OCI-LY7 (cell line): ENCODE results near the gene SRP72. TPM values are rescaled to one million over a fixed set of nuclear protein-coding genes. Genes with fewer than 3 reads are reported as not detected.

Source experiments
- BruUV-seq: library from RNA; stranded (reverse); fragments of 400-500 nt; replicated peaks from 2 replicates; lab custom pipeline; 2021; lab: Mats Ljungman, UMichigan
- CTCF ChIA-PET: fragments of 300-600 bp; sonication (Branson Sonifier 250); formaldehyde crosslinking; loops from one replicate; lab custom pipeline; 2022; ENCODE audit warnings: antibody characterized with exemption; ENCODE audit not compliant: unreplicated experiment; lab: Charles Lee
- POLR2A ChIA-PET: fragments of 300-600 bp; sonication (Branson Sonifier 250); formaldehyde crosslinking; loops from one replicate; lab custom pipeline; 2022; ENCODE audit warnings: antibody characterized with exemption; lab: Charles Lee
- DNase-seq: peaks from one replicate; pipeline ENCODE4 v3.0.0-alpha.2; 2015; ENCODE audit warnings: low spot score
- H2AFZ ChIP-seq: fragments of 200-600 bp; sonication (generic), shearing (Covaris generic); 2 replicates; pipeline ENCODE4 v1.6.1; 2014; ENCODE audit warnings: mild to moderate bottlenecking, antibody characterized with exemption, low read length, moderate library complexity
- H3K27ac ChIP-seq: fragments of 200-600 bp; sonication (generic); 2 replicates; pipeline ENCODE4 v1.5.1; 2014; ENCODE audit warnings: mixed run types, low read depth, mild to moderate bottlenecking, moderate library complexity, low read length, inconsistent platforms; ENCODE audit not compliant: poor library complexity, severe bottlenecking
- H3K36me3 ChIP-seq: fragments of 200-600 bp; sonication (generic); 2 replicates; pipeline ENCODE4 v1.6.1; 2014; ENCODE audit warnings: mild to moderate bottlenecking, antibody characterized with exemption, low read length, moderate library complexity, mixed read lengths; ENCODE audit not compliant: insufficient read depth
- H3K4me1 ChIP-seq: fragments of 200-600 bp; sonication (generic); 2 replicates; pipeline ENCODE4 v1.5.1; 2014; ENCODE audit warnings: mild to moderate bottlenecking, low read length; ENCODE audit not compliant: insufficient read depth, poor library complexity, severe bottlenecking
- H3K4me2 ChIP-seq: fragments of 200-600 bp; sonication (generic); 2 replicates; pipeline ENCODE4 v1.6.1; 2014; ENCODE audit warnings: mild to moderate bottlenecking, low read length
- H3K4me3 ChIP-seq: fragments of 200-600 bp; sonication (generic); 2 replicates; pipeline ENCODE4 v1.5.1; 2014; ENCODE audit warnings: mild to moderate bottlenecking, low read depth, low read length; ENCODE audit not compliant: poor library complexity, severe bottlenecking
- H3K79me2 ChIP-seq: fragments of 200-600 bp; sonication (generic); 2 replicates; pipeline ENCODE4 v1.6.1; 2016; ENCODE audit warnings: low read depth, mild to moderate bottlenecking, low read length, moderate library complexity, mixed read lengths; ENCODE audit not compliant: insufficient read depth
- H3K9me2 ChIP-seq: fragments of 200-600 bp; sonication (generic); 2 replicates; pipeline ENCODE4 v1.6.1; 2016; ENCODE audit warnings: mild to moderate bottlenecking, low read length, mixed read lengths; ENCODE audit not compliant: insufficient read depth
- H3K9me3 ChIP-seq: fragments of 200-600 bp; sonication (generic); 2 replicates; pipeline ENCODE4 v1.6.1; 2014; ENCODE audit warnings: mild to moderate bottlenecking, mixed run types, low read length, mixed read lengths
- H4K20me1 ChIP-seq: fragments of 200-600 bp; sonication (generic); 2 replicates; pipeline ENCODE4 v1.6.1; 2014; ENCODE audit warnings: mild to moderate bottlenecking, antibody characterized with exemption, low read length, moderate library complexity, mixed read lengths; ENCODE audit not compliant: insufficient read depth
- EZH2phosphoT487 ChIP-seq: fragments of 200-600 bp; sonication (generic); IDR thresholded peaks from 2 replicates; pipeline ENCODE4 v1.6.1; 2018; ENCODE audit warnings: low read depth, borderline replicate concordance, mild to moderate bottlenecking, mixed run types, antibody characterized with exemption, low read length, moderate library complexity, mixed read lengths
- intact Hi-C: fragments of 100-400 bp; cut with micrococcal nuclease; formaldehyde crosslinking; loops from one replicate; pipeline ENCODE4 v1.10.0; 2022; ENCODE audit not compliant: unreplicated experiment
- total RNA-seq, 2 experiments: library from RNA; depleted of rRNA in 1 of 2; stranded (reverse); fragments of >200 nt in 1 of 2; shearing (Covaris generic) in 1 of 2; gene quantifications; 2 replicates each; pipeline ENCODE4 v1.2.3, GENCODE V29; 2014 to 2022
- TF ChIP-seq, protein P1 (sequence below): fragments of 200-600 bp; sonication (generic); conservative IDR thresholded peaks from 2 replicates; pipeline ENCODE4 v1.5.1; 2014; ENCODE audit warnings: mild to moderate bottlenecking, antibody characterized with exemption, low read length, moderate library complexity, mixed read lengths

SRP72 gene
- total RNA-seq, 2 experiments from 2014 or later: 53.5 to 166 TPM

DNA sequence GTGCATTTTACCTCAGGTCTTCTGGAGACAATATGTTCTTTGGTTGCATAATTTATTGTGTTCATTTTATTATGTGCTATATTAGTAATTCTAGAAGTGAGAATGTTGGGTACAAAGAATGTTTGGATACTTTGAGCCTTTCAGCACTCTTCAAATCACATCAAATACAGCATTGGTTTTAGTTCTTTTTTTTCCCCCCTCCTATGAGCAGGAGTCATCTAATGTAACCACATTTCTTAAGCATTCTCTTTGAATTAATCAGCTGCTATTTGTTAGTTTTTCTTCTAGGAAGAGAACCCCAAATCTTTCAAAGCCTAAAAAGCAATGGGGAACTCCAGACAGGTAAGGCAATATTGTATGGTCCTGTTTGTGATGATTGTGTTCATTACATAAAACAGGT lies 84.9 kb downstream of the SRP72 start:
- CTCF ChIA-PET: no interaction called here
- H3K9me3 ChIP-seq: no peaks in the 10 kb centered on the region
- POLR2A ChIA-PET: interaction anchor here (0.6 kb wide), 2 partner anchors 9 to 205 kb away, joined by 3 to 5 read pairs; no protein-coding TSS in a partner anchor

More for the DNA sequence above, 84.9 kb downstream of the SRP72 start:
- no TSS peak for BruUV-seq
- Histone ChIP-seq H3K4me3 (no peak overlapping the region), H3K27ac (no peak overlapping the region), H3K79me2 (no peaks in the 10 kb centered on the region), H3K9me2 (no peaks in the 10 kb centered on the region), H3K36me3 (no peaks in the 10 kb centered on the region), H3K4me1 (no peaks in the 10 kb centered on the region), H3K4me2 (no peak overlapping the region), H2AFZ (no peak overlapping the region), H4K20me1 (no peaks in the 10 kb centered on the region)
- intact Hi-C loops: no loop called here
- no peak for TF ChIP-seq EZH2phosphoT487
- TF ChIP-seq, protein P1, sequence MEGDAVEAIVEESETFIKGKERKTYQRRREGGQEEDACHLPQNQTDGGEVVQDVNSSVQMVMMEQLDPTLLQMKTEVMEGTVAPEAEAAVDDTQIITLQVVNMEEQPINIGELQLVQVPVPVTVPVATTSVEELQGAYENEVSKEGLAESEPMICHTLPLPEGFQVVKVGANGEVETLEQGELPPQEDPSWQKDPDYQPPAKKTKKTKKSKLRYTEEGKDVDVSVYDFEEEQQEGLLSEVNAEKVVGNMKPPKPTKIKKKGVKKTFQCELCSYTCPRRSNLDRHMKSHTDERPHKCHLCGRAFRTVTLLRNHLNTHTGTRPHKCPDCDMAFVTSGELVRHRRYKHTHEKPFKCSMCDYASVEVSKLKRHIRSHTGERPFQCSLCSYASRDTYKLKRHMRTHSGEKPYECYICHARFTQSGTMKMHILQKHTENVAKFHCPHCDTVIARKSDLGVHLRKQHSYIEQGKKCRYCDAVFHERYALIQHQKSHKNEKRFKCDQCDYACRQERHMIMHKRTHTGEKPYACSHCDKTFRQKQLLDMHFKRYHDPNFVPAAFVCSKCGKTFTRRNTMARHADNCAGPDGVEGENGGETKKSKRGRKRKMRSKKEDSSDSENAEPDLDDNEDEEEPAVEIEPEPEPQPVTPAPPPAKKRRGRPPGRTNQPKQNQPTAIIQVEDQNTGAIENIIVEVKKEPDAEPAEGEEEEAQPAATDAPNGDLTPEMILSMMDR: no peak
- DNase-seq: no peak

Other genes with a start within 250 kb of the SRP72 start
- gene AASDH, start 80.1 kb upstream of the SRP72 start, total RNA-seq (2014; rRNA removed; shearing (Covaris generic)): 10.4 TPM in 2 replicates
- gene AASDH, start 80.1 kb upstream of the SRP72 start, total RNA-seq (2022): 13.9 and 16.3 TPM in 2 replicates
- gene PPAT, start 32.0 kb upstream of the SRP72 start, total RNA-seq (2014; rRNA removed; shearing (Covaris generic)): 35.8 and 47.2 TPM in 2 replicates
- 48.2 and 54.3 TPM in 2 replicates for gene PPAT, start 32.0 kb upstream of the SRP72 start, total RNA-seq (2022)
- 99.1 and 101 TPM in 2 replicates for gene PAICS, start 31.4 kb upstream of the SRP72 start, total RNA-seq (2014; rRNA removed; shearing (Covaris generic))
- gene PAICS, start 31.4 kb upstream of the SRP72 start, total RNA-seq (2022): 271 and 295 TPM in 2 replicates
- 0.32 TPM in 1 of 2 replicates, not detected in the other for gene ARL9, start 38.2 kb downstream of the SRP72 start, total RNA-seq (2014; rRNA removed; shearing (Covaris generic))
- 0.76 TPM in 1 of 2 replicates, not detected in the other for gene ARL9, start 38.2 kb downstream of the SRP72 start, total RNA-seq (2022)
- gene HOPX, start 213.7 kb downstream of the SRP72 start, total RNA-seq (2014; rRNA removed; shearing (Covaris generic)): not detected in 2 replicates
- gene HOPX, start 213.7 kb downstream of the SRP72 start, total RNA-seq (2022): not detected in 2 replicates